Skeletal muscle cell (primary cell): Measurements from ENCODE around the gene CYB5A.
"Not testable (repeated sequence)": the region's sequence is repeated elsewhere in the genome, so short reads cannot be mapped to it uniquely, and the experiment has no call there.

ENCODE experiments used
- DNase-seq: peaks from one replicate; pipeline ENCODE4 v3.0.0-alpha.2; 2010; ENCODE audit warnings: low read depth
- H3K4me3 ChIP-seq: 2 replicates; pipeline ENCODE4 v1.5.1; 2011; ENCODE audit warnings: low read depth, mild to moderate bottlenecking, control low read depth, low read length, moderate library complexity

The CYB5A gene

GRCh38 chr18:74291771-74292540 lies at the start of gene CYB5A:
CYB5A (minus strand) TSS chr18:74291963; CDS start chr18:74291875, 88 bp downstream.
- peak; percentile 84 for DNase-seq
- H3K4me3 ChIP-seq, result peak within 1 kb of the TSS; percentile 93

GRCh38 chr18:74337912-74338309 lies 46.1 kb upstream of the CYB5A start:
- H3K4me3 ChIP-seq, result no peak overlapping the region
- no peak for DNase-seq

GRCh38 chr18:74337155-74337911 lies 45.6 kb upstream of the CYB5A start:
- no peak overlapping the region for H3K4me3 ChIP-seq
- DNase-seq, result no peak

GRCh38 chr18:74336656-74337055 lies 44.9 kb upstream of the CYB5A start:
- no peak for DNase-seq

GRCh38 chr18:74334242-74334893 lies 42.6 kb upstream of the CYB5A start:
- H3K4me3 ChIP-seq, result no peak overlapping the region
- no peak for DNase-seq

More at GRCh38 chr18:74336656-74337055, 44.9 kb upstream of the CYB5A start:
- H3K4me3 ChIP-seq, result no peak overlapping the region

GRCh38 chr18:74333091-74333490 lies 41.3 kb upstream of the CYB5A start:
- H3K4me3 ChIP-seq, result no peak overlapping the region
- DNase-seq, result no peak

GRCh38 chr18:74331404-74331803 lies 39.6 kb upstream of the CYB5A start:
- no peak overlapping the region for H3K4me3 ChIP-seq
- DNase-seq, result no peak

- DNase-seq, result no peak
- H3K4me3 ChIP-seq, result no peak overlapping the region
These were observed 38.0 kb upstream of the CYB5A start for GRCh38 chr18:74329688-74330205.

- DNase-seq, result no peak
- H3K4me3 ChIP-seq, result no peak overlapping the region
These were observed 36.4 kb upstream of the CYB5A start for GRCh38 chr18:74328206-74328605.

GRCh38 chr18:74326791-74327190 lies 35.0 kb upstream of the CYB5A start:
- H3K4me3 ChIP-seq, DNase-seq: not testable (repeated sequence)

- DNase-seq, result peak; percentile 3
These were observed 34.5 kb upstream of the CYB5A start for GRCh38 chr18:74326231-74326630.

GRCh38 chr18:74316257-74317170 lies 24.8 kb upstream of the CYB5A start:
- H3K4me3 ChIP-seq, result no peak overlapping the region
- peak; percentile 61 for DNase-seq

More at GRCh38 chr18:74326231-74326630, 34.5 kb upstream of the CYB5A start:
- no peak overlapping the region for H3K4me3 ChIP-seq

- no peak for DNase-seq
These were observed 23.9 kb upstream of the CYB5A start, which contains the start of gene C18orf63 for GRCh38 chr18:74315464-74316256. C18orf63 (plus strand) TSS chr18:74315839; CDS start chr18:74317866, 2,027 bp downstream.

GRCh38 chr18:74314759-74315463 lies 23.1 kb upstream of the CYB5A start:
- DNase-seq, result no peak
- H3K4me3 ChIP-seq, result no peak overlapping the region

More at GRCh38 chr18:74315464-74316256, 23.9 kb upstream of the CYB5A start, which contains the start of gene C18orf63:
- H3K4me3 ChIP-seq, result no peak within 1 kb of the TSS

- DNase-seq, result no peak
- no peak overlapping the region for H3K4me3 ChIP-seq
These were observed 19.2 kb upstream of the CYB5A start for GRCh38 chr18:74311000-74311399.

GRCh38 chr18:74310411-74310810 lies 18.6 kb upstream of the CYB5A start:
- DNase-seq, result no peak
- H3K4me3 ChIP-seq, result no peak overlapping the region

GRCh38 chr18:74303936-74304335 lies 12.2 kb upstream of the CYB5A start:
- DNase-seq, result no peak
- no peak overlapping the region for H3K4me3 ChIP-seq
